K562 (cell line): ENCODE results near the gene CIAO3. TPM values are rescaled to one million over a fixed set of nuclear protein-coding genes. Genes with fewer than 3 reads are reported as not detected.
"Not testable (repeated sequence)": the region's sequence is repeated elsewhere in the genome, so short reads cannot be mapped to it uniquely, and the experiment has no call there.

ENCODE experiments used
- ATAC-seq: fragments of 200-7000 bp; cut with Tn5 transposase; 3 replicates; pipeline ENCODE4 v1.9.1; 2020; ENCODE audit warnings: moderate library complexity
- BruUV-seq: library from RNA; stranded (reverse); fragments of 400-500 nt; replicated peaks from 2 replicates; lab custom pipeline; 2021; lab: Mats Ljungman, UMichigan
- CTCF ChIA-PET: fragments of 300-600 bp; formaldehyde crosslinking; extraction: SDS; loops from one replicate; lab custom pipeline; 2021; ENCODE audit warnings: low intra/inter-chr PET ratio; lab: Yijun Ruan, JAX
- POLR2A ChIA-PET: fragments of 300-600, 350-650 bp; sonication (Branson Sonifier 250); formaldehyde crosslinking; extraction: SDS; loops from one replicate; lab custom pipeline; 2021; ENCODE audit warnings: antibody characterized with exemption, inconsistent platforms; lab: Yijun Ruan, JAX
- DNase-seq, 4 experiments: peaks; one replicate each; pipeline versions ENCODE4 v3.0.0 to v3.0.0-alpha.2; 2011 to 2018; ENCODE audit warnings: low spot score in 3 of 4, mixed read lengths in 3 of 4; ENCODE audit errors: extremely low read depth in 1 of 4
- FAIRE-seq: peaks from 2 replicates; lab custom pipeline; 2011; peaks lifted over from hg19 to GRCh38; lab: Jason Lieb, UNC
- H2AFZ ChIP-seq: 2 replicates; pipeline ENCODE4 v1.6.0; 2011; ENCODE audit warnings: low read depth, low read length, control low read depth, inconsistent platforms
- H3K27ac ChIP-seq: fragments of 200-600 bp; 3 replicates; pipeline ENCODE4 v1.8.0; 2011; ENCODE audit warnings: low read depth, mild to moderate bottlenecking, control low read depth, inconsistent platforms, low read length, moderate library complexity, mixed read lengths; ENCODE audit errors: extremely low read depth
- H3K27me3 ChIP-seq, 2 experiments: fragments of 300-600 bp in 1 of 2; 2 replicates in 1 of 2; 3 replicates in 1 of 2; pipeline versions ENCODE4 v1.6.0 to v1.8.0; 2011; ENCODE audit warnings: inconsistent platforms in 2 of 2, low read length in 2 of 2, mild to moderate bottlenecking in 1 of 2, mixed read lengths in 1 of 2, moderate library complexity in 1 of 2; ENCODE audit not compliant: control insufficient read depth in 2 of 2, insufficient read depth in 2 of 2
- H3K36me3 ChIP-seq: fragments of 300-600 bp; 3 replicates; pipeline ENCODE4 v1.8.0; 2011; ENCODE audit warnings: mild to moderate bottlenecking, low read length, inconsistent platforms; ENCODE audit not compliant: control insufficient read depth, insufficient read depth
- H3K4me1 ChIP-seq, 2 experiments: fragments of 200-600 bp in 1 of 2; replicated peaks in 1 of 2; 2 replicates in 1 of 2; 3 replicates in 1 of 2; pipeline versions ENCODE4 v1.5.1 to v1.8.0; 2011; ENCODE audit warnings: inconsistent platforms in 2 of 2, low read length in 2 of 2, mild to moderate bottlenecking in 1 of 2, mixed read lengths in 1 of 2, moderate library complexity in 1 of 2; ENCODE audit not compliant: control insufficient read depth in 2 of 2, insufficient read depth in 2 of 2
- H3K4me2 ChIP-seq: 2 replicates; pipeline ENCODE4 v1.6.1; 2011; ENCODE audit warnings: low read length, control low read depth, inconsistent platforms, mixed read lengths; ENCODE audit not compliant: insufficient read depth
- H3K4me3 ChIP-seq: fragments of 200-600 bp; sonication (generic), shearing (Covaris generic); 2 replicates; pipeline ENCODE4 v1.5.1; 2016; ENCODE audit warnings: control low read depth, inconsistent platforms
- H3K79me2 ChIP-seq: fragments of 200-600 bp; 3 replicates; pipeline ENCODE4 v1.8.0; 2011; ENCODE audit warnings: low read length, inconsistent platforms; ENCODE audit not compliant: control insufficient read depth, insufficient read depth
- H3K9ac ChIP-seq, 2 experiments: 2 replicates each; pipeline versions ENCODE4 v1.6.0 to v1.6.1; 2011; ENCODE audit warnings: low read depth in 2 of 2, low read length in 2 of 2, control low read depth in 1 of 2, inconsistent platforms in 1 of 2, mild to moderate bottlenecking in 1 of 2, mixed read lengths in 1 of 2; ENCODE audit not compliant: insufficient read depth in 1 of 2
- H3K9me1 ChIP-seq: one replicate; pipeline ENCODE4 v1.6.0; 2011; ENCODE audit warnings: inconsistent platforms, mild to moderate bottlenecking, low read length, moderate library complexity; ENCODE audit not compliant: control insufficient read depth, insufficient read depth
- H3K9me3 ChIP-seq: replicated peaks from 2 replicates; pipeline ENCODE4 v1.5.1; 2011; ENCODE audit warnings: low read depth, low read length, inconsistent platforms; ENCODE audit not compliant: control insufficient read depth, insufficient read depth
- H4K20me1 ChIP-seq: replicated peaks from 2 replicates; pipeline ENCODE4 v1.6.1; 2011; ENCODE audit warnings: low read length, inconsistent platforms, mixed read lengths; ENCODE audit not compliant: control insufficient read depth, insufficient read depth
- BHLHE40 ChIP-seq: IDR thresholded peaks from 2 replicates; pipeline ENCODE4 v1.6.1; 2011; ENCODE audit warnings: low read length, improper control_type of control experiment
- CBFA2T3 ChIP-seq: fragments of 450-650 bp; IDR thresholded peaks from 2 replicates; pipeline ENCODE4 v1.6.1; 2017
- DPF2 ChIP-seq: fragments of 450-650 bp; IDR thresholded peaks from 2 replicates; pipeline ENCODE4 v1.6.1; 2016
- E2F6 ChIP-seq, 2 experiments: IDR thresholded peaks; 2 replicates each; pipeline ENCODE4 v1.6.1; 2011; ENCODE audit warnings: borderline replicate concordance in 1 of 2, control low read depth in 1 of 2, low read depth in 1 of 2, low read length in 1 of 2, mild to moderate bottlenecking in 1 of 2, mixed read lengths in 1 of 2, moderate library complexity in 1 of 2; ENCODE audit not compliant: insufficient read depth in 1 of 2, insufficient read length in 1 of 2, poor library complexity in 1 of 2, severe bottlenecking in 1 of 2; ENCODE audit errors: extremely low read depth in 1 of 2
- L3MBTL2 ChIP-seq: fragments of 450-650 bp; IDR thresholded peaks from 2 replicates; pipeline ENCODE4 v1.6.1; 2016; ENCODE audit warnings: mild to moderate bottlenecking, moderate library complexity
- MGA ChIP-seq: fragments of 450-650 bp; IDR thresholded peaks from 2 replicates; pipeline ENCODE4 v1.6.1; 2016; ENCODE audit warnings: mild to moderate bottlenecking, moderate library complexity
- USF1 ChIP-seq: sonication (generic); formaldehyde crosslinking; IDR thresholded peaks from 2 replicates; pipeline ENCODE4 v1.9.0; 2022; ENCODE audit warnings: mild to moderate bottlenecking, missing genetic modification reagents
- ZFX ChIP-seq: sonication (generic); formaldehyde crosslinking; IDR thresholded peaks from 2 replicates; pipeline ENCODE4 v1.8.0; 2022; ENCODE audit warnings: mild to moderate bottlenecking, missing genetic modification reagents, moderate library complexity
- ZNF384 ChIP-seq: IDR thresholded peaks from 2 replicates; pipeline ENCODE4 v1.6.1; 2012; ENCODE audit warnings: low read depth, low read length, improper control_type of control experiment
- WGBS: fragments of 100-300 bp; shearing (Covaris generic); methylation state at CpG from one replicate; pipeline ENCODE4 v1.1.6; 2016; ENCODE audit warnings: low coverage, mixed read lengths; ENCODE audit not compliant: insufficient coverage; ENCODE audit errors: missing lambda C conversion rate; 5-methylcytosine and 5-hydroxymethylcytosine counted together
- in situ Hi-C: fragments of 300-500 bp; cut with MboI; formaldehyde crosslinking; loops from 4 replicates; pipeline ENCODE4 v1.15.0; 2018; ENCODE audit warnings: inconsistent platforms, mixed read lengths
- intact Hi-C: fragments of 100-400 bp; cut with micrococcal nuclease; formaldehyde crosslinking; loops from 2 replicates; pipeline ENCODE4 v1.14.2; 2022
- polyA plus RNA-seq, 8 experiments: library from polyadenylated mRNA; depleted of rRNA in 4 of 8; stranded (reverse) in 5 of 8; unstranded in 3 of 8; fragments of >200 nt; fragmentation: Nextera tagmentation in 2 of 8; fragmentation: Illumina TruSeq in 1 of 8; extraction: Ambion mirVana in 2 of 8; extraction: Trizol in 1 of 8; gene quantifications; 2 replicates each; pipeline versions ENCODE4 v1.2.1 to v1.2.3, GENCODE V29; 2011 to 2014; ENCODE audit warnings: inconsistent platforms in 1 of 8, missing spikeins in 1 of 8
- total RNA-seq, 7 experiments: library from RNA; depleted of rRNA in 6 of 7; stranded (reverse); fragments of >200 nt in 6 of 7; fragmentation: Illumina TruSeq in 2 of 7; extraction: Trizol in 2 of 7; gene quantifications; 2 replicates each; pipeline versions ENCODE4 v1.2.1 to v1.2.3, GENCODE V29; 2011 to 2021; ENCODE audit warnings: low replicate concordance in 1 of 7

The CIAO3 gene
- total and polyA plus RNA-seq, 9 of the 15 experiments (the other 6 are each of a cell fraction or from before 2014, with no cell fraction given): 2.2 to 35.6 (median 18.7) TPM

GRCh38 chr16:742894-743293 is 2.1 kb upstream of the CIAO3 start:
- CTCF ChIA-PET, H3K4me3 ChIP-seq, intact Hi-C loops, H3K27me3 ChIP-seq, DNase-seq, H2AFZ ChIP-seq, H3K9me1 ChIP-seq, H3K9ac ChIP-seq, H4K20me1 ChIP-seq, ATAC-seq, FAIRE-seq, BruUV-seq, H3K4me2 ChIP-seq, H3K27ac ChIP-seq, H3K9me3 ChIP-seq: not testable (repeated sequence)
- 55% methylated on average over 14 of the region's 14 CpGs for WGBS
- Histone ChIP-seq H3K79me2 (peaks cover 15% of the 10 kb centered on the region), H3K4me1 (peaks cover 11 to 67% of the 10 kb centered on the region in 2 experiments), H3K36me3 (peaks cover 13% of the 10 kb centered on the region; the same call in 2 of the 3 replicates)
- POLR2A ChIA-PET: interaction anchor here (0.6 to 1.0 kb wide), 3 partner anchors 23 to 671 kb away, joined by 3 to 5 read pairs (median 3); no protein-coding TSS in a partner anchor
- in situ Hi-C loops: loop anchor here (5.0 kb wide), 1 partner anchor 44 kb away; the partner anchor contains the start of genes CHTF18 and RPUSD1
- TF ChIP-seq DPF2: 0 out of 2 replicates have a peak, but pooled peaks have one; percentile 33
- TF ChIP-seq USF1 (CRISPR knock-in tag): peak; percentile 46
- TF ChIP-seq BHLHE40: peak; percentile 82
- TF ChIP-seq MGA: peak; percentile 90
- 0 out of 2 replicates have a peak, but pooled peaks have one; percentile 16 for TF ChIP-seq ZFX (CRISPR knock-in tag)
- peak; percentile 89 for TF ChIP-seq L3MBTL2
- TF ChIP-seq ZNF384: peak; percentile 76
- TF ChIP-seq E2F6 (IDR thresholded peaks at IDR 0.05; ENCODE audit: borderline replicate concordance in 1 of 2, extremely low read depth in 1 of 2, insufficient read depth in 1 of 2, insufficient read length in 1 of 2, low read depth in 1 of 2, low read length in 1 of 2, poor library complexity in 1 of 2, severe bottlenecking in 1 of 2): peak in 1 of 2 experiments; percentile 32
- peak; percentile 24; the same call in 1 of the 2 replicates for TF ChIP-seq CBFA2T3
